ENCODE data around the gene FAF2. TPM values are rescaled to one million over a fixed set of nuclear protein-coding genes. Genes with fewer than 3 reads are reported as not detected.

The FAF2 gene
- total and polyA plus RNA-seq, 12 donors = 21.2 to 68.2 (median 40.6) TPM

GRCh38 chr5:176427971-176428370 is 20.2 kb upstream of the FAF2 start:
- Histone ChIP-seq H3K4me1 (replicated peaks in 1 of 2) (no peaks in the 10 kb centered on the region), H3K27ac (no peak overlapping the region), H3K9me3 (replicated peaks in 1 of 3) (peaks cover 0 to 3% (median 0%) of the 10 kb centered on the region in 3 donors), H3K36me3 (replicated peaks in 1 of 2) (no peaks in the 10 kb centered on the region), H3K27me3 (no peaks in the 10 kb centered on the region), H3K4me3 (no peak overlapping the region)
- no peak for DNase-seq
- TF ChIP-seq POLR2A (IDR thresholded peaks at IDR 0.05) (no peak), CTCF (IDR thresholded peaks at IDR 0.05) (no peak)
- WGBS, 4 donors = 65 to 74% (median 70%) methylated on average over 4 of the region's 4 CpGs
- intact Hi-C loops (cut with DNase I) = no loop called here

DNA sequence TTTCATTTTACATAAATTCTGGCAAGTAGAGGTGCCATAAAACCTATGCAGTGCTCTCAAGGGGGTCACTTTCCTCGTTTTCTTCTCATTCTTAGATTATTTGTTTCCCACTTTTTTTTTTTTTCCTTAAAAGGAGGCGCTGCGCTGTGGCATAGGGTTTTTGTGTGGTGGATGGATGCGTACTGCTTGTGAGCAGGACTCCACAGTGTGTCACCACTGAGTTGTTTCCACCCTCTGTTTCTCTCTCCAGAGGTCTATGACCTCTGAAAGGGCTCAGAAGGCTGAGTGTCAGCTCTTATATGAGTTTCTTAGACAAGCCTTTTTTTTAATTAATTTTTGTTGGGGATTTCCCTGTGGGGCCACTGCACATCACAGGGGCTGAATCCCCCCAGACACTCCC is 18.2 kb upstream of the FAF2 start:
- Histone ChIP-seq H3K4me3 (no peak overlapping the region), H3K36me3 (replicated peaks in 1 of 2) (no peaks in the 10 kb centered on the region)
- no peak for DNase-seq

DNA sequence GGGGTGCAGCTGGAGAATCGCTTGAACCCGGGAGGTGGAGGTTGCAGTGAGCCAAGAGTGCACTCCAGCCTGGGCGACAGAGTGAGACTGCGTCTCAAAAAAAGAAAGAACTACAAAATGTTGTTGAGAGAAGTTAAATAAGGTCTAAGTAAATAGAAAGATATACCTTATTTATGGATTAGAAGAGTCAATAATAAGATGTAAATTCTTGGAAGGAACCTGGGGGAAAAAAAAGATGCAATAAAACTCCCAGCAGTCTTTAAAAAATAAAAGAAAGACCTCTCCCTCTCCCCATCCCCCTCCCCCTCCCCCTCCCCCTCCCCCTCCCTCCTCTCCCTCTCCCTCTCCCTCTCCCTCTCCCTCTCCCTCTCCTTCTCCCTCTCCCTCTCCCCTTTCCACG is 15.5 kb upstream of the FAF2 start:
- intact Hi-C loops (cut with DNase I) = no loop called here
- no peak for DNase-seq
- WGBS, 4 donors = 87 to 90% (median 90%) methylated on average over 4 to 5 of the region's 5 CpGs

More for the DNA sequence above, 18.2 kb upstream of the FAF2 start:
- 63 to 77% (median 69%) methylated on average over 4 of the region's 4 CpGs for WGBS, 4 donors
- intact Hi-C loops (cut with DNase I) = no loop called here
- TF ChIP-seq CTCF (IDR thresholded peaks at IDR 0.05) (no peak), POLR2A (IDR thresholded peaks at IDR 0.05) (no peak)
- Histone ChIP-seq H3K27ac (no peak overlapping the region), H3K4me1 (replicated peaks in 1 of 2) (no peaks in the 10 kb centered on the region), H3K27me3 (no peaks in the 10 kb centered on the region), H3K9me3 (replicated peaks in 1 of 3) (peaks cover 0 to 3% (median 0%) of the 10 kb centered on the region in 3 donors)

GRCh38 chr5:176436656-176437055 is 11.5 kb upstream of the FAF2 start:
- intact Hi-C loops (cut with DNase I) = no loop called here
- no peaks in the 10 kb centered on the region for H3K27me3 ChIP-seq
- DNase-seq = no peak
- WGBS, 4 donors = 34 to 58% (median 45%) methylated on average over 5 of the region's 5 CpGs
- no peak for TF ChIP-seq CTCF (IDR thresholded peaks at IDR 0.05)
- no peak for TF ChIP-seq POLR2A (IDR thresholded peaks at IDR 0.05)
- H3K4me1 ChIP-seq (replicated peaks in 1 of 2) = no peaks in the 10 kb centered on the region
- no peak overlapping the region for H3K4me3 ChIP-seq
- no peaks in the 10 kb centered on the region for H3K9me3 ChIP-seq (replicated peaks in 1 of 3)
- H3K27ac ChIP-seq = no peak overlapping the region
- H3K36me3 ChIP-seq (replicated peaks in 1 of 2) = no peaks in the 10 kb centered on the region

More for the DNA sequence above, 15.5 kb upstream of the FAF2 start:
- Histone ChIP-seq H3K4me3 (no peak overlapping the region), H3K9me3 (replicated peaks in 1 of 3) (peaks cover 0 to 1% (median 0%) of the 10 kb centered on the region in 3 donors), H3K4me1 (replicated peaks in 1 of 2) (no peaks in the 10 kb centered on the region), H3K36me3 (replicated peaks in 1 of 2) (no peaks in the 10 kb centered on the region), H3K27ac (no peak overlapping the region), H3K27me3 (no peaks in the 10 kb centered on the region)
- TF ChIP-seq CTCF (IDR thresholded peaks at IDR 0.05) = no peak
- no peak for TF ChIP-seq POLR2A (IDR thresholded peaks at IDR 0.05)

Data from adrenal gland (tissue), 12 donors.